K562 (cell line): ENCODE data around the gene SLC2A6. TPM values are rescaled to one million over a fixed set of nuclear protein-coding genes. Genes with fewer than 3 reads are reported as not detected.

Experiments used
- C11orf30 ChIP-seq: fragments of 450-650 bp; IDR thresholded peaks from 2 replicates; pipeline ENCODE4 v1.6.1; 2016; ENCODE audit warnings: low read depth, mild to moderate bottlenecking
- CXXC5 ChIP-seq: fragments of 250-450 bp; sonication (Bioruptor Pico); IDR thresholded peaks from 2 replicates; pipeline ENCODE4 v1.8.0; 2022; ENCODE audit warnings: inconsistent platforms, mild to moderate bottlenecking, moderate library complexity
- ETS1 ChIP-seq: conservative IDR thresholded peaks from 2 replicates; pipeline ENCODE4 v1.6.1; 2011; ENCODE audit warnings: low read depth, mild to moderate bottlenecking, low read length; ENCODE audit not compliant: control insufficient read depth
- LEF1 ChIP-seq: fragments of 450-650 bp; IDR thresholded peaks from 2 replicates; pipeline ENCODE4 v1.6.1; 2016; ENCODE audit warnings: mild to moderate bottlenecking
- MEF2D ChIP-seq: conservative IDR thresholded peaks from 2 replicates; pipeline ENCODE4 v1.6.1; 2016; ENCODE audit warnings: low read depth, missing genetic modification characterization, missing compliant biosample characterization
- POLR2B ChIP-seq: fragments of 450-650 bp; IDR thresholded peaks from 2 replicates; pipeline ENCODE4 v1.6.1; 2018; ENCODE audit warnings: low read depth; ENCODE audit not compliant: partially characterized antibody
- SPI1 ChIP-seq: IDR thresholded peaks from 2 replicates; pipeline ENCODE4 v1.6.1; 2011; ENCODE audit warnings: low read depth, low read length, control low read depth, borderline replicate concordance
- SREBF2 ChIP-seq: sonication (generic); formaldehyde crosslinking; IDR thresholded peaks from 2 replicates; pipeline ENCODE4 v1.4.0; 2020; ENCODE audit warnings: mild to moderate bottlenecking, missing genetic modification reagents
- ZBTB7A ChIP-seq: IDR thresholded peaks from 2 replicates; pipeline ENCODE4 v1.6.1; 2011; ENCODE audit warnings: low read depth, mild to moderate bottlenecking, low read length, moderate library complexity, borderline replicate concordance; ENCODE audit not compliant: control insufficient read depth
- ZMIZ1 ChIP-seq, 2 experiments: fragments of 150-350 bp in 1 of 2; IDR thresholded peaks; 2 replicates each; pipeline ENCODE4 v1.6.1; 2012 to 2016; ENCODE audit warnings: low read depth in 2 of 2, low read length in 2 of 2, mild to moderate bottlenecking in 1 of 2, moderate library complexity in 1 of 2
- ZNF23 ChIP-seq: fragments of 250-450 bp; sonication (Bioruptor Pico); IDR thresholded peaks from 2 replicates; pipeline ENCODE4 v1.4.0; 2020; ENCODE audit warnings: mild to moderate bottlenecking
- ZNF644 ChIP-seq: fragments of 200-800 bp; sonication (Bioruptor generic); IDR thresholded peaks from 2 replicates; pipeline ENCODE4 v1.6.1; 2016; ENCODE audit warnings: low read depth, missing genetic modification characterization, missing compliant biosample characterization
- polyA plus RNA-seq, 8 experiments: library from polyadenylated mRNA; depleted of rRNA in 4 of 8; stranded (reverse) in 5 of 8; unstranded in 3 of 8; fragments of >200 nt; fragmentation: Nextera tagmentation in 2 of 8; fragmentation: Illumina TruSeq in 1 of 8; extraction: Ambion mirVana in 2 of 8; extraction: Trizol in 1 of 8; gene quantifications; 2 replicates each; pipeline versions ENCODE4 v1.2.1 to v1.2.3, GENCODE V29; 2011 to 2014; ENCODE audit warnings: inconsistent platforms in 1 of 8, missing spikeins in 1 of 8
- total RNA-seq, 7 experiments: library from RNA; depleted of rRNA in 6 of 7; stranded (reverse); fragments of >200 nt in 6 of 7; fragmentation: Illumina TruSeq in 2 of 7; extraction: Trizol in 2 of 7; gene quantifications; 2 replicates each; pipeline versions ENCODE4 v1.2.1 to v1.2.3, GENCODE V29; 2011 to 2021; ENCODE audit warnings: low replicate concordance in 1 of 7

Gene SLC2A6
- total and polyA plus RNA-seq, 9 of the 15 experiments (the other 6 are each of a cell fraction or from before 2014, with no cell fraction given), result 0.04 to 0.38 (median 0.09) TPM; not detected in 3

GRCh38 chr9:133505901-133506652, 27.2 kb upstream of the SLC2A6 start (continued):
- TF ChIP-seq SPI1, result peak; percentile 19; the same call in 1 of the 2 replicates
- peak; percentile 77 for TF ChIP-seq CXXC5 (CRISPR knock-in tag)
- no peak for TF ChIP-seq ZNF23
- 0 out of 2 replicates have a peak, but pooled peaks have one; percentile 16 for TF ChIP-seq MEF2D (tag)
- 0 out of 2 replicates have a peak, but pooled peaks have one; percentile 72 for TF ChIP-seq ETS1
- no peak for TF ChIP-seq ZNF644 (tag)
- TF ChIP-seq ZMIZ1 (IDR thresholded peaks at IDR 0.05; ENCODE audit: low read depth in 2 of 2, low read length in 2 of 2), result peak in 1 of 2 experiments; percentile 71; a peak in 2 of 4 replicates
- TF ChIP-seq C11orf30, result no peak
- no peak for TF ChIP-seq POLR2B
- TF ChIP-seq LEF1, result 0 out of 2 replicates have a peak, but pooled peaks have one; percentile 21
- TF ChIP-seq ZBTB7A, result peak; percentile 71; the same call in 1 of the 2 replicates
- TF ChIP-seq SREBF2 (CRISPR knock-in tag), result no peak
